ENCODE results near the gene HERC5.

DNA sequence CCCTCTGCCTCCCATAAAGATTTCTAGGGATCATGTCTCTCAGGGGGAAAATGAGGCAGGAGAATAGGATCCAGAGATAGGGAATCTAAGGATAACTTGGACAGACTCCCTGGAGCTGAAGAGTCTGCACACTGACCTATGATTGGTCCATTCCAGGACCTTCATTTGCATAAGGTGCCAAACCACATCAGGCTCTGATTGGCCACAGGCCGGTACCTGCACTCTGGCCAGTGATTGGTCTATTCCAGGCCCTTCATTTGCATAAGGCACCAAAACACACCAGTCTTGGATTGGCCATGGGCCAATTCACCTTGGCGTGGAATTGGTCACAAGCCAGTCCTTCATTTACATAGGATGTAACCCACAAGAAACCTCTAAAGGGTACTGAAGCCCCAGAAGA lies 4.0 kb upstream of the HERC5 start:
- TF ChIP-seq, protein P1, sequence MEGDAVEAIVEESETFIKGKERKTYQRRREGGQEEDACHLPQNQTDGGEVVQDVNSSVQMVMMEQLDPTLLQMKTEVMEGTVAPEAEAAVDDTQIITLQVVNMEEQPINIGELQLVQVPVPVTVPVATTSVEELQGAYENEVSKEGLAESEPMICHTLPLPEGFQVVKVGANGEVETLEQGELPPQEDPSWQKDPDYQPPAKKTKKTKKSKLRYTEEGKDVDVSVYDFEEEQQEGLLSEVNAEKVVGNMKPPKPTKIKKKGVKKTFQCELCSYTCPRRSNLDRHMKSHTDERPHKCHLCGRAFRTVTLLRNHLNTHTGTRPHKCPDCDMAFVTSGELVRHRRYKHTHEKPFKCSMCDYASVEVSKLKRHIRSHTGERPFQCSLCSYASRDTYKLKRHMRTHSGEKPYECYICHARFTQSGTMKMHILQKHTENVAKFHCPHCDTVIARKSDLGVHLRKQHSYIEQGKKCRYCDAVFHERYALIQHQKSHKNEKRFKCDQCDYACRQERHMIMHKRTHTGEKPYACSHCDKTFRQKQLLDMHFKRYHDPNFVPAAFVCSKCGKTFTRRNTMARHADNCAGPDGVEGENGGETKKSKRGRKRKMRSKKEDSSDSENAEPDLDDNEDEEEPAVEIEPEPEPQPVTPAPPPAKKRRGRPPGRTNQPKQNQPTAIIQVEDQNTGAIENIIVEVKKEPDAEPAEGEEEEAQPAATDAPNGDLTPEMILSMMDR (IDR thresholded peaks at IDR 0.05): no peak
- no peak for TF ChIP-seq ZFX (IDR thresholded peaks at IDR 0.05; ENCODE audit: borderline replicate concordance)

All from 22Rv1 (cell line).